Measurements from ENCODE around the gene ITPKB. TPM values are rescaled to one million over a fixed set of nuclear protein-coding genes. Genes with fewer than 3 reads are reported as not detected.
"Not testable (repeated sequence)": the region's sequence is repeated elsewhere in the genome, so short reads cannot be mapped to it uniquely, and the experiment has no call there.

Gene ITPKB
- polyA plus RNA-seq, 1 of the 3 experiments (the other 2 are of a cell fraction) = 2.4 TPM

- TF ChIP-seq, protein P1, sequence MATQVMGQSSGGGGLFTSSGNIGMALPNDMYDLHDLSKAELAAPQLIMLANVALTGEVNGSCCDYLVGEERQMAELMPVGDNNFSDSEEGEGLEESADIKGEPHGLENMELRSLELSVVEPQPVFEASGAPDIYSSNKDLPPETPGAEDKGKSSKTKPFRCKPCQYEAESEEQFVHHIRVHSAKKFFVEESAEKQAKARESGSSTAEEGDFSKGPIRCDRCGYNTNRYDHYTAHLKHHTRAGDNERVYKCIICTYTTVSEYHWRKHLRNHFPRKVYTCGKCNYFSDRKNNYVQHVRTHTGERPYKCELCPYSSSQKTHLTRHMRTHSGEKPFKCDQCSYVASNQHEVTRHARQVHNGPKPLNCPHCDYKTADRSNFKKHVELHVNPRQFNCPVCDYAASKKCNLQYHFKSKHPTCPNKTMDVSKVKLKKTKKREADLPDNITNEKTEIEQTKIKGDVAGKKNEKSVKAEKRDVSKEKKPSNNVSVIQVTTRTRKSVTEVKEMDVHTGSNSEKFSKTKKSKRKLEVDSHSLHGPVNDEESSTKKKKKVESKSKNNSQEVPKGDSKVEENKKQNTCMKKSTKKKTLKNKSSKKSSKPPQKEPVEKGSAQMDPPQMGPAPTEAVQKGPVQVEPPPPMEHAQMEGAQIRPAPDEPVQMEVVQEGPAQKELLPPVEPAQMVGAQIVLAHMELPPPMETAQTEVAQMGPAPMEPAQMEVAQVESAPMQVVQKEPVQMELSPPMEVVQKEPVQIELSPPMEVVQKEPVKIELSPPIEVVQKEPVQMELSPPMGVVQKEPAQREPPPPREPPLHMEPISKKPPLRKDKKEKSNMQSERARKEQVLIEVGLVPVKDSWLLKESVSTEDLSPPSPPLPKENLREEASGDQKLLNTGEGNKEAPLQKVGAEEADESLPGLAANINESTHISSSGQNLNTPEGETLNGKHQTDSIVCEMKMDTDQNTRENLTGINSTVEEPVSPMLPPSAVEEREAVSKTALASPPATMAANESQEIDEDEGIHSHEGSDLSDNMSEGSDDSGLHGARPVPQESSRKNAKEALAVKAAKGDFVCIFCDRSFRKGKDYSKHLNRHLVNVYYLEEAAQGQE (IDR thresholded peaks at IDR 0.05; ENCODE audit: low read depth, low read length) = no peak
- TF ChIP-seq, protein P2, sequence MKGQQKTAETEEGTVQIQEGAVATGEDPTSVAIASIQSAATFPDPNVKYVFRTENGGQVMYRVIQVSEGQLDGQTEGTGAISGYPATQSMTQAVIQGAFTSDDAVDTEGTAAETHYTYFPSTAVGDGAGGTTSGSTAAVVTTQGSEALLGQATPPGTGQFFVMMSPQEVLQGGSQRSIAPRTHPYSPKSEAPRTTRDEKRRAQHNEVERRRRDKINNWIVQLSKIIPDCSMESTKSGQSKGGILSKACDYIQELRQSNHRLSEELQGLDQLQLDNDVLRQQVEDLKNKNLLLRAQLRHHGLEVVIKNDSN (IDR thresholded peaks at IDR 0.05; ENCODE audit: borderline replicate concordance, low read depth) = no peak
- TF ChIP-seq ELF1 (IDR thresholded peaks at IDR 0.05) = no peak
- no peak for TF ChIP-seq RCOR1 (IDR thresholded peaks at IDR 0.05; ENCODE audit: low read length)
- TF ChIP-seq FOXM1 (IDR thresholded peaks at IDR 0.05; ENCODE audit: low read depth) = no peak
- no peak for TF ChIP-seq GATA2 (CRISPR knock-in tag; IDR thresholded peaks at IDR 0.05)
- no peak for TF ChIP-seq POLR2AphosphoS5 (IDR thresholded peaks at IDR 0.05; ENCODE audit: low read depth, low read length)
- TF ChIP-seq CTCF (IDR thresholded peaks at IDR 0.05) = no peak
- TF ChIP-seq NRF1 (IDR thresholded peaks at IDR 0.05; ENCODE audit: low read depth, low read length) = no peak
- no peak for TF ChIP-seq TEAD4 (IDR thresholded peaks at IDR 0.05; ENCODE audit: borderline replicate concordance, insufficient read depth)
- TF ChIP-seq SMC3 (IDR thresholded peaks at IDR 0.05; ENCODE audit: low read depth, low read length) = no peak
- TF ChIP-seq NFIC (IDR thresholded peaks at IDR 0.05; ENCODE audit: borderline replicate concordance) = no peak
These were observed 16.0 kb downstream of the ITPKB start (continued) for GRCh38 chr1:226722901-226723656.

GRCh38 chr1:226722240-226722900 lies 16.7 kb downstream of the ITPKB start:
- Histone ChIP-seq H3K27me3 (ENCODE audit: insufficient read depth) (no peaks in the 10 kb centered on the region), H2AFZ (ENCODE audit: low read depth) (no peak overlapping the region), H3F3A (replicated peaks; ENCODE audit: insufficient read depth) (no peaks in the 10 kb centered on the region), H3K4me1 (ENCODE audit: control insufficient read depth in 1 of 2, insufficient read depth in 2 of 2, low read depth in 1 of 2, low read length in 1 of 2) (peaks cover 9 to 10% of the 10 kb centered on the region in 2 experiments; a peak in 2 of 4 replicates), H3K4me2 (no peak overlapping the region), H3K9ac (no peak overlapping the region), H3K9me3 (no peaks in the 10 kb centered on the region), H3K27ac (ENCODE audit: low read depth in 2 of 2, low read length in 1 of 2) (no peak overlapping the region), H3K36me3 (replicated peaks in 1 of 2; ENCODE audit: control insufficient read depth in 1 of 2, insufficient read depth in 2 of 2, low read length in 1 of 2) (no peaks in the 10 kb centered on the region), H3K9me2 (no peaks in the 10 kb centered on the region), H3K4me3 (ENCODE audit: low read depth in 2 of 2, low read length in 1 of 2) (no peak overlapping the region), H3K79me2 (ENCODE audit: insufficient read depth) (no peaks in the 10 kb centered on the region), H4K20me1 (ENCODE audit: insufficient read depth) (no peaks in the 10 kb centered on the region)
- no peak for DNase-seq
- POLR2A ChIA-PET = no interaction called here
- CTCF ChIA-PET = no interaction called here
- TF ChIP-seq MEF2A (IDR thresholded peaks at IDR 0.05; ENCODE audit: borderline replicate concordance, low read depth) = no peak
- TF ChIP-seq GABPA (IDR thresholded peaks at IDR 0.05; ENCODE audit: low read depth) = no peak
- TF ChIP-seq GATA2 (CRISPR knock-in tag; IDR thresholded peaks at IDR 0.05) = no peak
- no peak for TF ChIP-seq NRF1 (IDR thresholded peaks at IDR 0.05; ENCODE audit: low read depth, low read length)
- TF ChIP-seq FOXM1 (IDR thresholded peaks at IDR 0.05; ENCODE audit: low read depth) = no peak
- 85% methylated on average over 11 of the region's 11 CpGs for WGBS (ENCODE audit: low lambda C conversion rate)

- H4K20me1 ChIP-seq (ENCODE audit: insufficient read depth); H3F3A ChIP-seq (replicated peaks; ENCODE audit: insufficient read depth); CTCF ChIA-PET; H3K27ac ChIP-seq (ENCODE audit: low read depth in 2 of 2, low read length in 1 of 2); H3K9ac ChIP-seq; H3K9me2 ChIP-seq; H3K27me3 ChIP-seq (ENCODE audit: insufficient read depth); DNase-seq; H3K79me2 ChIP-seq (ENCODE audit: insufficient read depth); POLR2A ChIA-PET; H2AFZ ChIP-seq (ENCODE audit: low read depth); H3K4me2 ChIP-seq; H3K4me3 ChIP-seq (ENCODE audit: low read depth in 2 of 2, low read length in 1 of 2); H3K9me3 ChIP-seq; H3K36me3 ChIP-seq (replicated peaks in 1 of 2; ENCODE audit: control insufficient read depth in 1 of 2, insufficient read depth in 2 of 2, low read length in 1 of 2): not testable (repeated sequence)
- WGBS (ENCODE audit: low lambda C conversion rate) = 95% methylated on average over 13 of the region's 13 CpGs
- peaks cover 9 to 10% of the 10 kb centered on the region in 2 experiments; a peak in 2 of 4 replicates for H3K4me1 ChIP-seq (ENCODE audit: control insufficient read depth in 1 of 2, insufficient read depth in 2 of 2, low read depth in 1 of 2, low read length in 1 of 2)
These were observed 18.5 kb downstream of the ITPKB start for GRCh38 chr1:226720574-226720973.
